Measurements from ENCODE around the gene EIF3J. TPM values are rescaled to one million over a fixed set of nuclear protein-coding genes. Genes with fewer than 3 reads are reported as not detected.
"Not testable (repeated sequence)": the region's sequence is repeated elsewhere in the genome, so short reads cannot be mapped to it uniquely, and the experiment has no call there.

The EIF3J gene
- total and polyA plus RNA-seq, 7 donors: 39.6 to 92.0 (median 50.4) TPM

- H3K36me3 ChIP-seq: peaks cover 0 to 17% (median 4%) of the 10 kb centered on the region in 4 donors
- H3K4me1 ChIP-seq: peaks cover 0 to 10% (median 8%) of the 10 kb centered on the region in 4 donors
- intact Hi-C loops (cut with DNase I): loop anchor here (10.0 kb wide), 1 partner anchor 844 kb away; the partner anchor contains the start of gene GATM
- H3K9me3 ChIP-seq: no peaks in the 10 kb centered on the region
- no peak for DNase-seq
- 95 to 97% methylated on average over 3 of the region's 3 CpGs for WGBS, 2 donors
- no peak overlapping the region for H3K4me3 ChIP-seq
- no peaks in the 10 kb centered on the region for H3K27me3 ChIP-seq
- TF ChIP-seq EP300 (IDR thresholded peaks at IDR 0.05): no peak
- TF ChIP-seq, protein P1, sequence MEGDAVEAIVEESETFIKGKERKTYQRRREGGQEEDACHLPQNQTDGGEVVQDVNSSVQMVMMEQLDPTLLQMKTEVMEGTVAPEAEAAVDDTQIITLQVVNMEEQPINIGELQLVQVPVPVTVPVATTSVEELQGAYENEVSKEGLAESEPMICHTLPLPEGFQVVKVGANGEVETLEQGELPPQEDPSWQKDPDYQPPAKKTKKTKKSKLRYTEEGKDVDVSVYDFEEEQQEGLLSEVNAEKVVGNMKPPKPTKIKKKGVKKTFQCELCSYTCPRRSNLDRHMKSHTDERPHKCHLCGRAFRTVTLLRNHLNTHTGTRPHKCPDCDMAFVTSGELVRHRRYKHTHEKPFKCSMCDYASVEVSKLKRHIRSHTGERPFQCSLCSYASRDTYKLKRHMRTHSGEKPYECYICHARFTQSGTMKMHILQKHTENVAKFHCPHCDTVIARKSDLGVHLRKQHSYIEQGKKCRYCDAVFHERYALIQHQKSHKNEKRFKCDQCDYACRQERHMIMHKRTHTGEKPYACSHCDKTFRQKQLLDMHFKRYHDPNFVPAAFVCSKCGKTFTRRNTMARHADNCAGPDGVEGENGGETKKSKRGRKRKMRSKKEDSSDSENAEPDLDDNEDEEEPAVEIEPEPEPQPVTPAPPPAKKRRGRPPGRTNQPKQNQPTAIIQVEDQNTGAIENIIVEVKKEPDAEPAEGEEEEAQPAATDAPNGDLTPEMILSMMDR (IDR thresholded peaks at IDR 0.05): no peak
- TF ChIP-seq POLR2A (IDR thresholded peaks at IDR 0.05): no peak
- no peak for TF ChIP-seq POLR2AphosphoS5 (IDR thresholded peaks at IDR 0.05)
- H3K27ac ChIP-seq: no peak overlapping the region
Measured at GRCh38 chr15:44530653-44531052, 6.3 kb upstream of the EIF3J start.

DNA sequence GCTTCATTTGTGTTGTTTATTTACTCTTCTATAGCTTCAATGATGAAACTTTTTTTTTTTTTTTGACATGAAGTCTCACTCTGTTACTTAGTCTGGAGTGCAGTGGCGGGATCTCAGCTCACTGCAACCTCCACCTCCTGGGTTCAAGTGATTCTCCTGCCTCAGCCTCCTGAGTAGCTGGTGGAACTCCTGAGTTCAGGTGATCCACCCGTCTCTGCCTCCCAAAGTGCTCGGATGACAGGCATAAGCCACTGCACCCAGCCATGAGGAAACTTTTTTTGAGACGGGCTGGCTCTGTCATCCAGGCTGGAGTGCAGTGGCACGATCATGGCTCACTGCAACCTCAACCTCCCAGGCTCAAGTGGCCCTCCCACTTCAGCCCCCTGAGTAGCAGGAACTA lies 4.7 kb upstream of the EIF3J start:
- intact Hi-C loops (cut with DNase I): loop anchor here (10.0 kb wide), 1 partner anchor 843 kb away; the partner anchor contains the start of gene GATM
- not testable (repeated sequence) for DNase-seq, H3K4me3 ChIP-seq, H3K36me3 ChIP-seq, H3K27ac ChIP-seq, H3K27me3 ChIP-seq, H3K9me3 ChIP-seq
- 95 to 98% methylated on average over 5 of the region's 5 CpGs for WGBS, 2 donors
- peaks cover 0 to 14% (median 12%) of the 10 kb centered on the region in 4 donors for H3K4me1 ChIP-seq

DNA sequence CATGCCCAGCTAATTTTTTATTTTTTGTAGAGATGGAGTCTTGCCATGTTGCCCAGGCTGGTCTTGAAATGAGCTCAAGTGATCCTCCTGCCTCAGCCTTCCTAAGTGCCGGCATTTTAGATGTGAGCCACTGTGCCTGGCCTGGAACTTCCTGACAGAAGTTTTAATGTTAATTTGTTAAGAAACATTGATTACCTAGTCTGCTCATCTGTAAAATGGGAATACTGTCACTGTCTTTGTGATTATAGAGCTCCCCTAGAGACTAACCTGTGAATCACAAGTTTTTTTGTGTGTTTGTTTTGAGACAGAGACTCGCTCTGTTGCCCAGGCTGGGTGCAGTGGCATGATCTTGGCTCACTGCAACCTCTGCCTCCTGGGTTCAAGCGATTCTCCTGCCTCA lies 4.3 kb upstream of the EIF3J start:
- H3K4me1 ChIP-seq: peaks cover 0 to 16% (median 13%) of the 10 kb centered on the region in 4 donors
- peaks cover 0 to 9% (median 1%) of the 10 kb centered on the region in 4 donors for H3K36me3 ChIP-seq
- no peak overlapping the region for H3K27ac ChIP-seq
- TF ChIP-seq POLR2A (IDR thresholded peaks at IDR 0.05) (no peak), EP300 (IDR thresholded peaks at IDR 0.05) (no peak), POLR2AphosphoS5 (IDR thresholded peaks at IDR 0.05) (no peak)
- TF ChIP-seq, protein P1 (IDR thresholded peaks at IDR 0.05): no peak
- no peaks in the 10 kb centered on the region for H3K9me3 ChIP-seq
- intact Hi-C loops (cut with DNase I): loop anchor here (10.0 kb wide), 1 partner anchor 842 kb away; the partner anchor contains the start of gene GATM
- no peak for DNase-seq
- WGBS, 2 donors: 97 to 98% methylated on average over 3 of the region's 3 CpGs
- no peak overlapping the region for H3K4me3 ChIP-seq
- H3K27me3 ChIP-seq: no peaks in the 10 kb centered on the region

DNA sequence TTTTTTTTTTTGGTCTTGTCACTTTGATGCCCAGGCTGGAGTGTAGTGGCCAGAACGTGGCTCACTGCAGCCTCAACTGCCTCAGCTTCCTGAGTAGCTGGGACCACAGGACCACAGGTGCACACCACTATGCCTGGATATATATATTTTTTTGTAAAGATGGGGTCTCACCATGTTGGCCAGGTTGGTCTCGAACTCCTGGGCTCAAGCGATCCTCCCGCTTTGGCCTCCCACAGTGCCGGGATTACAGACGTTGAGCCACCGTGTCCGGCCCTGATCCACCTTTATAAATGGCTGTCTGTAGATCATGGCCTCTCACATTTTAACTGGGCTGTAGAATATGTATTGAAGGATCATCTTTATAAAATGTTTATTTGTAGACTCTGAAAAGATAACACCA lies 1.9 kb upstream of the EIF3J start:
- Histone ChIP-seq H3K27ac (peak overlapping the region in 1 of 4 donors; percentile 98), H3K4me1 (peaks cover 0 to 33% (median 29%) of the 10 kb centered on the region in 4 donors), H3K27me3 (no peaks in the 10 kb centered on the region), H3K4me3 (no peak overlapping the region), H3K36me3 (peaks cover 0 to 8% (median 1%) of the 10 kb centered on the region in 4 donors), H3K9me3 (no peaks in the 10 kb centered on the region)
- no peak for DNase-seq
- 96 to 97% methylated on average over 8 of the region's 8 CpGs for WGBS, 2 donors
- TF ChIP-seq EP300 (IDR thresholded peaks at IDR 0.05) (no peak), POLR2AphosphoS5 (IDR thresholded peaks at IDR 0.05) (no peak), POLR2A (IDR thresholded peaks at IDR 0.05) (no peak)
- TF ChIP-seq, protein P1 (IDR thresholded peaks at IDR 0.05): no peak
- intact Hi-C loops (cut with DNase I): loop anchor here (5.0 to 10.0 kb wide), 2 partner anchors 197 to 840 kb away; partner anchors contain the start of gene GATM

- H3K4me3 ChIP-seq: peak overlapping the region; percentile 80 to 100 (median 90)
- intact Hi-C loops (cut with DNase I): loop anchor here (2.0 to 10.0 kb wide), 3 partner anchors 109 to 839 kb away; partner anchors contain the start of genes CTDSPL2 and GATM
- WGBS, 2 donors: 50 to 60% methylated on average over 36 of the region's 36 CpGs
- H3K27ac ChIP-seq: peak overlapping the region; percentile 95 to 99 (median 98)
- peak; percentile 70 for DNase-seq
- no peaks in the 10 kb centered on the region for H3K9me3 ChIP-seq
- no peak for TF ChIP-seq POLR2A (IDR thresholded peaks at IDR 0.05)
- H3K4me1 ChIP-seq: peaks cover 0 to 39% (median 33%) of the 10 kb centered on the region in 4 donors
- no peaks in the 10 kb centered on the region for H3K27me3 ChIP-seq
- H3K36me3 ChIP-seq: peaks cover 0 to 14% (median 1%) of the 10 kb centered on the region in 4 donors
Measured at GRCh38 chr15:44535523-44536301, 1.2 kb upstream of the EIF3J start.
